H4 (cell line): ENCODE measurements around the gene HOXC9. TPM values are rescaled to one million over a fixed set of nuclear protein-coding genes. Genes with fewer than 3 reads are reported as not detected.
"Not testable (repeated sequence)": the region's sequence is repeated elsewhere in the genome, so short reads cannot be mapped to it uniquely, and the experiment has no call there.

Experiments used
- DNase-seq: peaks from one replicate; pipeline ENCODE4 v3.0.0-alpha.2; 2015; ENCODE audit warnings: low spot score
- total RNA-seq: library from RNA; depleted of rRNA; stranded (reverse); fragments of >200 nt; shearing (Covaris generic); gene quantifications from 2 replicates; pipeline ENCODE4 v1.2.3, GENCODE V29; 2014

HOXC9 gene
- total RNA-seq, 1 experiment from 2014 or later = 5.6 TPM

- no peak for DNase-seq
Observed at GRCh38 chr12:54040148-54040494, 40.2 kb downstream of the HOXC9 start.

- no peak for DNase-seq
Observed at GRCh38 chr12:54040648-54041047, 40.7 kb downstream of the HOXC9 start.

DNA sequence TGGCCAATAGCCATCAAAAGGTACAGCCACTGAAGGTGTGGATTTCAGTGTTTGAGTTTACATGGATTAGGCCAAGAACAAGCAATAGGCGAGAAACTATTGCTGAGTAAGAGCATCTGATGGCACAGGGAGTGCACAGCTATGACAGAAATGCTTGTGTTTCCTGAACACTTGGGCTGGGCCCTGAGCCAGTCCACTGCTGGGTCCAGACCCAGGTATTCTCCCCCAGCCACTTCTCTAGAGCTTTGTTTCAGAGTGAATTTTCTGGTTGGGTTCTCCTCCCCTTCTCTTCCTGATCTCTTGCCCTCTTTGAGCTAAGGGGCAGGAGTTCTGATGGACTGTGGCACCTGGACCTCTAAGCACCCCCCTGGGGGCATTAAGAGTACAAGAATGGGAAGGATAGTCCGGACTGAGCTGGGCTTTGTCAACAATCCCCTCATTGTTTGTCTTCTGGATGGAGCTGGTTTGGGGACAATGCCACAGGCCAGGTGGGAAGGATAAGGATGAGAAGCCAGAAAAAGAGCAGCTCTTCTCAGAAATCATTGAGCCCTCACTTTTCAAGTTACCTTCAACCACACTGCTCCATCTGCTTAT lies 41.2 kb downstream of the HOXC9 start:
- no peak for DNase-seq

- not testable (repeated sequence) for DNase-seq
Observed at GRCh38 chr12:54042033-54042432, 42.1 kb downstream of the HOXC9 start.

DNA sequence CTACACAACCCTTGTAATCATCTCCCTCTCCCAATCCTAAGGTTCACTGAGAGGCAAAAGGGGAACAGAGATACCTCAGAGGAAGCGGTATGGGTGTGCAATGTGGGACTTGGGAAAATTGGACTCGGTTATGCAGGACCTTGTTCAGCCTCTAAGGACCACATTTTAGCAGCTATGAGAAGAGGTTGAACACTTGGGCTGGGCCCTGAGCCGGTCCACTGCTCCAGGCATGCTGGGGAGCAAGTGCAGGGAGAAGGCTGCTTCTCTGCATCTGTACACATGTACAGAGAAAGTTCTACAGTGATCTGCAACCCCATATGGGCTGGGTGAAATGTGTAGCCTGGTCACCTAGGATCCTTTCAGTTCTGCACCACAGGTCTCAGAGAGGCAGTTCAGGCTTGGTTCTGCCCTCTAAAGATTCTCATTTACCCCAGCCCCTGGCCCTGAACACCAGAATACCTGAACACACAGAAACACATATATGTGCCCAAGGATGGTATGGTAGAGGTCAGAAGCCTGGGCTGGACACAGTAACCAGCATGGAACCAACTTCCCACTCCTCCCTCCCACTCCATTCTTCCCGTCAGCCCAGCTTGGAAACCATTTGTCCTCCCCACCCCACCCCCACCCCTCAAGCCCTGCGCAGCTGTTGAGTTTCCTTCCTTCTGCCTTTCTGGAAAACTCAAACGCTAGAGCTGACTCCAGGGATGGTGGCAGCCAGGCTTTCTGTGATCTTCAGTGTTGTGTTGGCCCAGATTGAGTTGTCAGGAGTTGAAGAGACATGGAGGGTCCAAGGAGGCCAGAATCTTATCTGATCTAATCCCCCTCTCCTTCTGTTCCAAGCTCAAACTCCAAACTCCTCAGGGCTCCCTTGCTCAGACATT lies 43.3 kb downstream of the HOXC9 start:
- no peak for DNase-seq

- no peak for DNase-seq
Observed at GRCh38 chr12:54044425-54045103, 44.6 kb downstream of the HOXC9 start.

DNA sequence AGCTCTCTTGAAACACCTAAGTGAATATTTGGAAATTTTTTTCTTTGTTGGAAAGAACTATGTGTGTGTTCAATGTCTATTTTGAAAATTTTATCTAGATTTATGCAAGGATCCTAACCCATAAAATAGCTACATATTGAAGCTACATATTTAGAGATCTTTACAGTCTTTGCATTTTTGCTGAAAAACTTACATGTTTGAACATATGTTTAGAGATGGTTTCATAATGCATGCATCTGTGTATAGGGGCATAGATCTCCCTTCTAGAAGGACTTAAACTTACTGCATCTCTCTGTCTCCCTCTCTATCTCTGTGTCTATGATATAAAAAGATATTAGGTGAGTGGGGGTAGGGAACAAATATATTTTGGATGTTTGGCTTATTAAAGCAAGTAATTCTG lies 45.4 kb downstream of the HOXC9 start:
- no peak for DNase-seq

GRCh38 chr12:54045868-54046521 lies 46.0 kb downstream of the HOXC9 start:
- no peak for DNase-seq

- no peak for DNase-seq
Observed at GRCh38 chr12:54046809-54047159, 46.8 kb downstream of the HOXC9 start.

- DNase-seq = no peak
Observed at GRCh38 chr12:54047160-54047963, 47.4 kb downstream of the HOXC9 start.

- DNase-seq = no peak
Observed at GRCh38 chr12:54047964-54048303, 48.0 kb downstream of the HOXC9 start.

DNA sequence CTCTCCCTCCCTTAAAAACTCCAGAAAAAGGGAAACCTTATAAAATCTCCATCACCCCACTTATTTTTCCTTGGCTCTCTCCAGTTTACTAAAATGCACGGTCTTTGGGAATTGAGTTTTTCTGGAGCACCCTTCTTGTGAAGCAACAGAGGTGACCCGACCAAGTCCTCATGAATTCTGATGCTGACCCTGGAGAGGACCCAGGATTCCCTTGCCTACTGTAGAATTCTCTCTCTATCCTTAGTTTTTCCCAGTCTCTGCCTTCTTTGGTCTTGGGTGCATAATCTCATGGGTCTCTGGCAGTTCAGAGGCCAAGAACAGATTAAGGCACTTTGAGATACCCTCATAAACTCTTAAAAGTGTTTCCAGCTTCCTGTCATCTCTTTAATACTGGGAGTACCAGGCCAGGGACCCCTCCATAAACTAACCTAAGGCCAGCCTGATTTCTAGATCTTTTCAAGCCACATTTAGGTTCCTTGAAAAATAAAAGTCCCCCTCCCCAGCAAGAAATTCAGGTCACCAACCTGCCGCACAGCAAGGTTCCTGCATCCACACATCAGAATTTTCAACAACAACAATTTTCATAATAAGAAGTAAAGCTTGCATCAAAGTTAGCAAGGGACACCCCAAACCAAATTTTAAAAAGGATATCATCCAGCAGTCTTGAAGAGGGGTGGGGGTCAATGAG lies 48.6 kb downstream of the HOXC9 start:
- DNase-seq = no peak

GRCh38 chr12:54049108-54049507 lies 49.1 kb downstream of the HOXC9 start:
- DNase-seq = no peak

GRCh38 chr12:54050482-54050810 lies 50.5 kb downstream of the HOXC9 start:
- no peak for DNase-seq

GRCh38 chr12:54051026-54051842 lies 51.3 kb downstream of the HOXC9 start:
- no peak for DNase-seq

DNA sequence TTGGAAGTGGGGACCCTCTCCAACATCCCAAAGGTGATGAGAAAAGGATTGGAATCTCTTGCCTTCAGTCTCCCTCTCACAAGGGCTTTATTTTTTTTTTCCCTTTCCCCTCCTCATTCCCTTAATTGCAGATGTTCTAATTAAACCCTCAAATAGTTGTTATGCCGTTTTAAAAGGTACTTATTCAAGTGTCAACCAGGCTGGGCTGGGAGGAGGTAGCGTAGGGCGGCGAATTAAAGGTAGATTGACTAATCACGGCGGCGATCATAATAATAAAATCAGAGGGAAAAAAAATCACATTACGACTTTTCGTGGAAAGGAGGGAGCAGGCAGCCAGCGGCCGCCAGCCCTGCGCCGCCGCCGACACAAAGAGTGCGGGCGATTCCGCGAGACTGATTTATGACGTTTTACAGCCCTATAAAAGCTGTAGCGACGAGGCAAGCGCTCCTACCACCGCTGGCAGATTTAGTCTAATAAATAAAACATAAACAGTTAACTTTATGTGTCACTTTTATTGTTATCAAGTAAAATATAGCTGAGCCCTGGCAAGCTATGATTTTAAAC lies 52.0 kb downstream of the HOXC9 start:
- DNase-seq = no peak

DNA sequence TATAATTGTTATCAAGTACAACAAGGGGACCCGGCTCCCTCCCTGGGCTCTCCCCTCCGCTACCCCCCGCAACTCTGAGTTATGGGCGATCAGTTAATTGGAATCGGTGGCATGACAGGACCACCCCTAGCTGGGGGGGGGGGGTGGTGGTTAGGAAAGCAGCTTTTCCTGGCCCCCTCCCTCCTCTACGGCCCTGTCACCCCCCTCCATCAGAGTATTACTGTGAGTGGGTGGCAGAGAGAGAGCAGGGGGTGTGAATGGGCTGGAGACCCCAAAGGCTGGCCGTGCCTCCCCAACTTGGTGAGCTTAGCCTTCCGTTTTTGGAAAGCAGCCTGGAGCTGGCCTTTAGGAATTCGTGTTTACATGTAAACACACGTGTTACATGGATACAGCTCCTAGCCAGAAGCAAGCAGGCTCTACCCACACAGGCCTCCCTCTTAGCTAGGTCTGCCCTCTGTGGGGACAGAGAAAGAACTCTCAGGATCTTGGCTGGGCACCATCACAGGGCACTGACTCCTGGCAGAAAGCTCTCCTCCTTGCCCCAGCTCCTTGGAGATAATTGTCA lies 52.6 kb downstream of the HOXC9 start:
- DNase-seq = no peak
